Vagina (tissue), 2 donors: ENCODE results near the gene TMEM134. TPM values are rescaled to one million over a fixed set of nuclear protein-coding genes. Genes with fewer than 3 reads are reported as not detected.

Experiments used
- DNase-seq, 2 donors: peaks; one replicate each; pipeline ENCODE4 v3.0.0-alpha.2; 2017; ENCODE audit errors: extremely low spot score in 2 of 2
- H3K27ac ChIP-seq: fragments of 200-600 bp; sonication (generic); one replicate; pipeline ENCODE4 v1.5.1; 2019
- H3K27me3 ChIP-seq: fragments of 200-600 bp; sonication (generic); one replicate; pipeline ENCODE4 v1.5.1; 2019
- H3K36me3 ChIP-seq, 2 donors: fragments of 200-600 bp; sonication (generic); one replicate each; pipeline ENCODE4 v1.5.1; 2017 to 2019
- H3K4me1 ChIP-seq: fragments of 200-600 bp; sonication (generic); one replicate; pipeline ENCODE4 v1.5.1; 2019
- H3K4me3 ChIP-seq, 2 donors: fragments of 200-600 bp; sonication (generic); 1 replicate in 1 of 2; 2 replicates in 1 of 2; pipeline ENCODE4 v1.5.1; 2016 to 2019
- H3K9me3 ChIP-seq: fragments of 200-600 bp; sonication (generic); one replicate; pipeline ENCODE4 v1.5.1; 2019
- POLR2A ChIP-seq, 2 donors: fragments of 450-650 bp; IDR thresholded peaks; one replicate each; pipeline ENCODE4 v1.6.1; 2017; ENCODE audit warnings: antibody characterized with exemption in 2 of 2, mild to moderate bottlenecking in 2 of 2, moderate library complexity in 2 of 2
- POLR2AphosphoS5 ChIP-seq, 2 donors: sonication (generic); formaldehyde crosslinking; IDR thresholded peaks; one replicate each; pipeline ENCODE4 v1.9.0; 2017; ENCODE audit warnings: antibody characterized with exemption in 2 of 2, mild to moderate bottlenecking in 2 of 2, low read depth in 1 of 2; ENCODE audit not compliant: insufficient read depth in 1 of 2
- intact Hi-C: fragments of 100-400 bp; cut with DNase I; formaldehyde crosslinking; loops from one replicate; pipeline ENCODE4 v1.15.1; 2023
- total RNA-seq: library from RNA; depleted of rRNA; stranded (reverse); fragments of >200 nt; gene quantifications from one replicate; pipeline ENCODE4 v1.2.3, GENCODE V29; 2016
- TF ChIP-seq, protein P1 (sequence below), 3 experiments: fragments of 450-650 bp in 2 of 3; fragments of 200-600 bp in 1 of 3; sonication (generic) in 1 of 3; IDR thresholded peaks; one replicate each; pipeline ENCODE4 v1.5.1; 2017 to 2019; ENCODE audit warnings: antibody characterized with exemption in 3 of 3, mild to moderate bottlenecking in 2 of 3, moderate library complexity in 2 of 3

The TMEM134 gene
- total RNA-seq, 1 donor from 2014 or later: 88.6 TPM

DNA sequence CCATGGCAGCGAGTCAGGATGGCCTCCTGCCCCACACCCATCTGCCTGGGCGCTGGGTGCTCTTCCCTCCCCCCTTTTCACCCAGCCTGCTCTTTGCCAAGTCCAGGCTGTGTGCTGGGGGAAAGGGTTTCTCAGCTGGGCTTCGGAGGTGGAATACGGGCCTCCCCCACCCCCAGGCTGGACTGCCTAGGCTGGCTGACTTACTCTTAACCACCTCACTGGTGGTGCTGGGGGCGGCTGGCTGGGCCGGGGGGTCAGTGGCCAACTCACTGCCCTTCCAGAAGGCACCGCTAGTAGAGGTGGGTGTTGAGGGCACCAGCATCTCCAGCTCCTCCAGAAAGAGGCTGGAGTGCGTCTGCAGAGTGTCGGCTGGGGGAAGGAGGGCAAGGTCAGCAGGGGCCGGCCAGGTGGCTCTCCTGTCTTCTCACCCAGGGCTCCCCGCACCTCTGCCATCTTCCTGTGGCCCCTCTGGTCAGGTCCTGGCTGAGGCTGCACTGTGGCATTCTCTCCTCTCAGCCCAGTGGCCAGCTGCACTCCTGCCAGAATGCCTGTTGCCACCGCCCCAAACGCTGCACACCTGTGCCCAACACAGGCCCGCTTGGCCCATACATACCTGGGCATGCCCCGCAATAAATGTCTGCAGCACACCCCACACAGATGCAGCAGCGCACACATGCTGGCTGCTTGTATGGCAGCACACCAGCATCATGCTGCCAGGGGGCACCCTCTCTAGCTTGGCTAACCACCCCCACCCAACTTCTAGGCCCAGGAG lies 26.4 kb upstream of the TMEM134 start:
- Histone ChIP-seq H3K27me3 (no peaks in the 10 kb centered on the region), H3K4me3 (no peak overlapping the region), H3K27ac (no peak overlapping the region), H3K9me3 (no peaks in the 10 kb centered on the region), H3K4me1 (no peaks in the 10 kb centered on the region), H3K36me3 (peaks cover 0 to 32% of the 10 kb centered on the region in 2 donors)
- TF ChIP-seq, protein P1, sequence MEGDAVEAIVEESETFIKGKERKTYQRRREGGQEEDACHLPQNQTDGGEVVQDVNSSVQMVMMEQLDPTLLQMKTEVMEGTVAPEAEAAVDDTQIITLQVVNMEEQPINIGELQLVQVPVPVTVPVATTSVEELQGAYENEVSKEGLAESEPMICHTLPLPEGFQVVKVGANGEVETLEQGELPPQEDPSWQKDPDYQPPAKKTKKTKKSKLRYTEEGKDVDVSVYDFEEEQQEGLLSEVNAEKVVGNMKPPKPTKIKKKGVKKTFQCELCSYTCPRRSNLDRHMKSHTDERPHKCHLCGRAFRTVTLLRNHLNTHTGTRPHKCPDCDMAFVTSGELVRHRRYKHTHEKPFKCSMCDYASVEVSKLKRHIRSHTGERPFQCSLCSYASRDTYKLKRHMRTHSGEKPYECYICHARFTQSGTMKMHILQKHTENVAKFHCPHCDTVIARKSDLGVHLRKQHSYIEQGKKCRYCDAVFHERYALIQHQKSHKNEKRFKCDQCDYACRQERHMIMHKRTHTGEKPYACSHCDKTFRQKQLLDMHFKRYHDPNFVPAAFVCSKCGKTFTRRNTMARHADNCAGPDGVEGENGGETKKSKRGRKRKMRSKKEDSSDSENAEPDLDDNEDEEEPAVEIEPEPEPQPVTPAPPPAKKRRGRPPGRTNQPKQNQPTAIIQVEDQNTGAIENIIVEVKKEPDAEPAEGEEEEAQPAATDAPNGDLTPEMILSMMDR (IDR thresholded peaks at IDR 0.05): no peak
- TF ChIP-seq POLR2AphosphoS5 (IDR thresholded peaks at IDR 0.05; ENCODE audit: insufficient read depth in 1 of 2, low read depth in 1 of 2) (no peak), POLR2A (IDR thresholded peaks at IDR 0.05) (no peak)
- intact Hi-C loops: no loop called here
- DNase-seq: no peak

DNA sequence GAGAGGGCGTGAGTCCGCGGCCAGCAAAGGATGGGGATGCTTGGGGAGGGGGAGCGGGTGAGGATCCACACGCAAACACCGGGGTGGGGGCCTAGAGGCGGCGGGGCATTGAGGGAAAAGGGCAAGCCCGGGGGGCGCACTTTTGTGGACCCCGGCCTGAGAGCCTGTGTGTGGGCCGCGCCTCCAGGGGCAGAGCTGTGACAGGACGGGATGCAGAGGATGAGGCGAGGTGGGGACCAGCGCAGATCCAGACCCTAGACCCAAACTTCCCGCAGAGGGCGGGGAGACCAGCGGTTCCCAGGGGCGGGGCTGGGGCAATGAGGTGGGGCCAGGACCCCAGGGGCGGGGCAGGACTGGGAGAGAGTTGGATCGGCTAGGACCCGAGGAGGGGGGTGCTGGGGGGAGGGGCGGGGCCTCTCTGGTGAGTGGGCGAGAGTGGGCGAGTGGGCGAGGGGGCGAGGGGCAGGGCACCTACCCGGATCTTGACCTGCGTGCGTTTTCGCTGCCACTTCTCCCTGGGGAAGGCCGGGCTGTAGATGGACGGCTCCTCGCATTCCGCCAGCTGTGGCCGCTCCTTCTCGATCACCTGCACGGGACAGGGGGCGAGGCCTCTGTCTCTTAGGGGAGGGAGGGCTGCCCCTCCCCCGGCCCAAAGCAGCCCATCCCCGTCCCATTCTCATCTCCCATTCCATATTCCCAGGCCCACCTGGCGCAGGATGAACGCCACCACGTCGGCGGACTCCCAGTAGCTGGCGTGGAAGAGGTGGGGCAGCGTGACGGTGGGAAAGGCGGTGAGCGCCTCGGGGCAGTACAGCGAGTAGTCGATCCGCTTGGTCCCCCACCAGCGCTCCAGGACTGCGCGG lies 25.6 kb upstream of the TMEM134 start:
- no peaks in the 10 kb centered on the region for H3K27me3 ChIP-seq
- no peak for DNase-seq
- no peaks in the 10 kb centered on the region for H3K9me3 ChIP-seq
- TF ChIP-seq POLR2AphosphoS5 (IDR thresholded peaks at IDR 0.05; ENCODE audit: insufficient read depth in 1 of 2, low read depth in 1 of 2) (no peak), POLR2A (IDR thresholded peaks at IDR 0.05) (no peak)
- TF ChIP-seq, protein P1 (IDR thresholded peaks at IDR 0.05): no peak
- no peak overlapping the region for H3K4me3 ChIP-seq
- H3K36me3 ChIP-seq: peaks cover 0 to 37% of the 10 kb centered on the region in 2 donors
- H3K4me1 ChIP-seq: no peaks in the 10 kb centered on the region
- H3K27ac ChIP-seq: no peak overlapping the region
- intact Hi-C loops: no loop called here

DNA sequence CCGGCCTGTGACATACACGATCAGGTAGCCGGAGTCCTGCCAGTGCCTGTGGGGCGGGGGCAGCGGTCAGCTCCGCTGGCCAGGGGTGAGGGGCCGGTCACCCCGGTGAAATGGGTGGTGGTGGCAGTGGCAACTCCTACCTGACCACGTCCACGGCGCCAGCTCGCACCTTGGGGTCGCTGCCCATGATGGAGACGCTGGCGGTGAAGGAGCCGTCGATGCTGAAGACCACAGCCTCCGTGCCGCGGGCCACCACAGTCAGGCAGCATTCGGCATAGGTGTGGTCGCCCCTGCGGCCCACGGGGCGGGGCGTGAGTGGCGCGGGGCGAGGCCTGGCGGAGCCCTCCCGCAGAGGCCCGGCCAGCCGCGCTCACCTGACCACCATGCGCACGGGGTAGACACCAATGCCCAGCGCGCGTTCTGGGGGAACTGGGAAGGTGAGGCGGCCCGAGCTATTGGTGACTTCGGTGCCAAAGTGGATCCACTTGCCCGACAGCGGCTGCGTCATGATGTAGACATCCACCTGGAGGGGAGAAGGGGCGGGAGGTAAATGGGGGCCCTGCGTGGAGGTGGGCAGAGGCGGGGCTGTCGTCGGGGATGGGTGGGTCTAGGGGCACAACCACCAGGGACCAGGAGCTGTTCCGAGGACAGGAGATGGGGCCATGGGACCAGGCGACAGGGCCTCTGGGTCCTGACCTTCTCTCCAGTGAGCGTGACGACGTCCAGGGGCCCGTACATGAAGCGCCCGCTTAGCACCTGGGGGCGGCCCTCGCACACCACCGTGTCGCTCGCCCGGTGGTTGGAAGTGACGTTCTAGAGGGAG lies 24.7 kb upstream of the TMEM134 start:
- no peak overlapping the region for H3K4me3 ChIP-seq
- no peak overlapping the region for H3K27ac ChIP-seq
- peaks cover 0 to 41% of the 10 kb centered on the region in 2 donors for H3K36me3 ChIP-seq
- no peaks in the 10 kb centered on the region for H3K27me3 ChIP-seq
- no peaks in the 10 kb centered on the region for H3K4me1 ChIP-seq
- no peak for DNase-seq
- intact Hi-C loops: no loop called here
- TF ChIP-seq, protein P1 (IDR thresholded peaks at IDR 0.05): no peak
- TF ChIP-seq POLR2A (IDR thresholded peaks at IDR 0.05) (no peak), POLR2AphosphoS5 (IDR thresholded peaks at IDR 0.05; ENCODE audit: insufficient read depth in 1 of 2, low read depth in 1 of 2) (no peak)
- no peaks in the 10 kb centered on the region for H3K9me3 ChIP-seq

DNA sequence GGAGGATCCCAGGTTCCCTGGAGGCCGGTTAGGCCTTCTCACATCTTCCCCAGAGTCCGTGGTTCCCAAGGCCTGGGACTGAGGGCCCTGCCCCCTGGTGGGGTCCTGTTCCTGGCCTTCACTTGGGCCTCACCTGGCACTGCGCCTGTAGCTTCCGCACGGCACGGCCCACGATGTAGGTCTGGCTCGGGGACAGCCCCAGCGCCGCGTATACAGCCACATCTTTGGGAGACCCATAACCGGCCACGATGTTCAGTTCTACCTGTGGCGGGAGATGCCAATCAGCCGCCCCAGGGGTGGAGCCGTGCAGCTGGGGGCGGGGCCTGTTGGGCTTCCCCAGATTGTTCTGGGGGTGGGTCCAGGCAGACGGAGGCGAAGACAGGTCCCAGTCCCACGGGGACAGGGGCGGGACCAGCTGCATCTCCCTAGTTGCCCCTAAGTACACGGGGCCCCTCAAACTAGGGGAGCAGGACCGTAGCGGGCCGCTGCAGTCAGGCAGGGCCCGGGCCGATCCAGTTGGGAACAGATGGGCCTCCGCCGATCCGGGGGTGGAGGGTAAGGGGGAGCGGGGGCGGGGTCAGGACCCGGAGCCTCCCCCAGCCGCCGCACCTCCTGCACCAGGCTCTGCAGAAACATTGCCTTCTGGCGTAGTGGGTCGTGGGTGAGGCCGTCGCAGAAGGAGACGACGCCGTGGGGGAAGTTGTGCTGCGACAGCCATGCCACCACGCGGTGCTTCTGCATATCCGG lies 23.9 kb upstream of the TMEM134 start:
- TF ChIP-seq, protein P1 (IDR thresholded peaks at IDR 0.05): no peak
- TF ChIP-seq POLR2A (IDR thresholded peaks at IDR 0.05) (no peak), POLR2AphosphoS5 (IDR thresholded peaks at IDR 0.05; ENCODE audit: insufficient read depth in 1 of 2, low read depth in 1 of 2) (no peak)
- intact Hi-C loops: no loop called here
- no peak overlapping the region for H3K4me3 ChIP-seq
- H3K36me3 ChIP-seq: peaks cover 0 to 39% of the 10 kb centered on the region in 2 donors
- no peak for DNase-seq
- H3K9me3 ChIP-seq: no peaks in the 10 kb centered on the region
- no peaks in the 10 kb centered on the region for H3K27me3 ChIP-seq
- H3K27ac ChIP-seq: no peak overlapping the region
- no peaks in the 10 kb centered on the region for H3K4me1 ChIP-seq
